Measurements from ENCODE around the gene MXD3.
"Not testable (repeated sequence)": the region's sequence is repeated elsewhere in the genome, so short reads cannot be mapped to it uniquely, and the experiment has no call there.

MXD3 gene

GRCh38 chr5:177260961-177261360 lies 50.7 kb downstream of the MXD3 start:
- DNase-seq, result no peak

GRCh38 chr5:177258711-177259110 lies 53.0 kb downstream of the MXD3 start:
- not testable (repeated sequence) for DNase-seq

Data from stimulated activated CD4-positive, alpha-beta T cell treated with anti-CD3 and anti-CD28 coated beads, Interleukin-12 subunit alpha, Interleukin-12 subunit beta, amount 100 ng/mL, for 4 hours (primary cell).